ENCODE measurements around the gene NOL12. TPM values are rescaled to one million over a fixed set of nuclear protein-coding genes. Genes with fewer than 3 reads are reported as not detected.

Gene NOL12
- total RNA-seq, result 67.8 and 70.0 TPM in 2 replicates

GRCh38 chr22:37686002-37686982 lies at the start of gene NOL12:
Gene NOL12 (plus strand): TSS chr22:37686343. CDS start chr22:37686393, 50 bp downstream.
- intact Hi-C loops (cut with micrococcal nuclease), result loop anchor here (1.0 to 2.0 kb wide), 4 partner anchors 9 to 997 kb away; partner anchors contain the start of gene GGA1
- peaks cover 24% of the 10 kb centered on the region for H3K4me1 Mint-ChIP-seq (ENCODE audit: low read depth)
- peak within 1 kb of the TSS; percentile 97 for H3K27ac Mint-ChIP-seq
- peak within 1 kb of the TSS; percentile 96 for H3K4me3 Mint-ChIP-seq
- peak; percentile 74 for DNase-seq (ENCODE audit: low spot score)
- H3K27me3 Mint-ChIP-seq (ENCODE audit: insufficient read depth), result no peaks in the 10 kb centered on the region
- peaks cover 17% of the 10 kb centered on the region for H3K36me3 Mint-ChIP-seq (ENCODE audit: low read depth)
- H3K9me3 Mint-ChIP-seq, result no peaks in the 10 kb centered on the region

- Mint-ChIP-seq H3K4me3 (peak overlapping the region; percentile 15), H3K9me3 (no peaks in the 10 kb centered on the region), H3K27me3 (ENCODE audit: insufficient read depth) (no peaks in the 10 kb centered on the region), H3K36me3 (ENCODE audit: low read depth) (peaks cover under 1% of the 10 kb centered on the region), H3K4me1 (ENCODE audit: low read depth) (peaks cover 65% of the 10 kb centered on the region), H3K27ac (peak overlapping the region; percentile 86)
- intact Hi-C loops (cut with micrococcal nuclease), result loop anchor here (1.0 kb wide), 1 partner anchor 10 kb away; no protein-coding TSS in a partner anchor
- no peak for DNase-seq (ENCODE audit: low spot score)
Observed at GRCh38 chr22:37636949-37637273, 49.2 kb upstream of the NOL12 start.

- H3K36me3 Mint-ChIP-seq (ENCODE audit: low read depth), result peaks cover 8% of the 10 kb centered on the region
- peak overlapping the region; percentile 86 for H3K27ac Mint-ChIP-seq
- H3K4me1 Mint-ChIP-seq (ENCODE audit: low read depth), result peaks cover 68% of the 10 kb centered on the region
- intact Hi-C loops (cut with micrococcal nuclease), result loop anchor here (1.0 to 2.0 kb wide), 4 partner anchors 16 to 39 kb away; partner anchors contain the start of genes GGA1 and PDXP
- peak overlapping the region; percentile 97 for H3K4me3 Mint-ChIP-seq
- peak; percentile 42 for DNase-seq (ENCODE audit: low spot score)
- H3K9me3 Mint-ChIP-seq, result no peaks in the 10 kb centered on the region
- no peaks in the 10 kb centered on the region for H3K27me3 Mint-ChIP-seq (ENCODE audit: insufficient read depth)
Observed at GRCh38 chr22:37638391-37639069, 47.6 kb upstream of the NOL12 start.

- intact Hi-C loops (cut with micrococcal nuclease), result loop anchor here (1.0 to 2.0 kb wide), 4 partner anchors 16 to 38 kb away; partner anchors contain the start of genes GGA1 and PDXP
- peaks cover 12% of the 10 kb centered on the region for H3K36me3 Mint-ChIP-seq (ENCODE audit: low read depth)
- no peaks in the 10 kb centered on the region for H3K27me3 Mint-ChIP-seq (ENCODE audit: insufficient read depth)
- H3K4me3 Mint-ChIP-seq, result peak within 1 kb of the TSS; percentile 97
- H3K27ac Mint-ChIP-seq, result peak within 1 kb of the TSS; percentile 100
- no peaks in the 10 kb centered on the region for H3K9me3 Mint-ChIP-seq
- DNase-seq (ENCODE audit: low spot score), result peak; percentile 64
- H3K4me1 Mint-ChIP-seq (ENCODE audit: low read depth), result peaks cover 64% of the 10 kb centered on the region
Observed at GRCh38 chr22:37639070-37639760, 46.9 kb upstream of the NOL12 start, which contains the start of gene SH3BP1. Gene SH3BP1 (plus strand): TSS chr22:37639669. CDS start chr22:37639788, 119 bp downstream.

GRCh38 chr22:37639771-37640590 lies 46.2 kb upstream of the NOL12 start:
- intact Hi-C loops (cut with micrococcal nuclease), result loop anchor here (1.0 to 2.0 kb wide), 4 partner anchors 17 to 37 kb away; partner anchors contain the start of genes GGA1 and PDXP
- H3K4me3 Mint-ChIP-seq, result peak overlapping the region; percentile 97
- H3K9me3 Mint-ChIP-seq, result no peaks in the 10 kb centered on the region
- peaks cover 56% of the 10 kb centered on the region for H3K4me1 Mint-ChIP-seq (ENCODE audit: low read depth)
- H3K27me3 Mint-ChIP-seq (ENCODE audit: insufficient read depth), result no peaks in the 10 kb centered on the region
- peaks cover 18% of the 10 kb centered on the region for H3K36me3 Mint-ChIP-seq (ENCODE audit: low read depth)
- DNase-seq (ENCODE audit: low spot score), result no peak
- H3K27ac Mint-ChIP-seq, result peak overlapping the region; percentile 100

- Mint-ChIP-seq H3K4me3 (peak overlapping the region; percentile 97), H3K27ac (peak overlapping the region; percentile 100), H3K4me1 (ENCODE audit: low read depth) (peaks cover 50% of the 10 kb centered on the region), H3K27me3 (ENCODE audit: insufficient read depth) (no peaks in the 10 kb centered on the region), H3K36me3 (ENCODE audit: low read depth) (peaks cover 21% of the 10 kb centered on the region), H3K9me3 (no peaks in the 10 kb centered on the region)
- no peak for DNase-seq (ENCODE audit: low spot score)
- intact Hi-C loops (cut with micrococcal nuclease), result no loop called here
Observed at GRCh38 chr22:37640591-37641560, 45.3 kb upstream of the NOL12 start.

GRCh38 chr22:37641561-37641949 lies 44.6 kb upstream of the NOL12 start:
- Mint-ChIP-seq H3K9me3 (no peaks in the 10 kb centered on the region), H3K27ac (no peak overlapping the region), H3K36me3 (ENCODE audit: low read depth) (peaks cover 25% of the 10 kb centered on the region), H3K4me3 (peak overlapping the region; percentile 58), H3K4me1 (ENCODE audit: low read depth) (peaks cover 43% of the 10 kb centered on the region), H3K27me3 (ENCODE audit: insufficient read depth) (no peaks in the 10 kb centered on the region)
- intact Hi-C loops (cut with micrococcal nuclease), result no loop called here
- DNase-seq (ENCODE audit: low spot score), result no peak

GRCh38 chr22:37643225-37643847 lies 42.8 kb upstream of the NOL12 start:
- peaks cover 31% of the 10 kb centered on the region for H3K36me3 Mint-ChIP-seq (ENCODE audit: low read depth)
- no peaks in the 10 kb centered on the region for H3K9me3 Mint-ChIP-seq
- no peaks in the 10 kb centered on the region for H3K27me3 Mint-ChIP-seq (ENCODE audit: insufficient read depth)
- H3K4me1 Mint-ChIP-seq (ENCODE audit: low read depth), result peaks cover 26% of the 10 kb centered on the region
- H3K4me3 Mint-ChIP-seq, result peak overlapping the region; percentile 59
- intact Hi-C loops (cut with micrococcal nuclease), result loop anchor here (1.0 kb wide), 4 partner anchors 15 to 38 kb away; partner anchors contain the start of gene PDXP
- peak; percentile 74 for DNase-seq (ENCODE audit: low spot score)
- peak overlapping the region; percentile 52 for H3K27ac Mint-ChIP-seq

GRCh38 chr22:37647317-37647716 lies 38.8 kb upstream of the NOL12 start:
- no peak overlapping the region for H3K27ac Mint-ChIP-seq

GRCh38 chr22:37647928-37648327 lies 38.2 kb upstream of the NOL12 start:
- Mint-ChIP-seq H3K27me3 (ENCODE audit: insufficient read depth) (no peaks in the 10 kb centered on the region), H3K4me1 (ENCODE audit: low read depth) (peaks cover 9% of the 10 kb centered on the region), H3K27ac (no peak overlapping the region), H3K36me3 (ENCODE audit: low read depth) (peaks cover 53% of the 10 kb centered on the region), H3K4me3 (no peak overlapping the region), H3K9me3 (no peaks in the 10 kb centered on the region)
- intact Hi-C loops (cut with micrococcal nuclease), result no loop called here
- DNase-seq (ENCODE audit: low spot score), result no peak

More at GRCh38 chr22:37647317-37647716, 38.8 kb upstream of the NOL12 start:
- no peaks in the 10 kb centered on the region for H3K9me3 Mint-ChIP-seq
- H3K27me3 Mint-ChIP-seq (ENCODE audit: insufficient read depth), result no peaks in the 10 kb centered on the region
- intact Hi-C loops (cut with micrococcal nuclease), result no loop called here
- peaks cover 54% of the 10 kb centered on the region for H3K36me3 Mint-ChIP-seq (ENCODE audit: low read depth)
- no peak for DNase-seq (ENCODE audit: low spot score)
- H3K4me3 Mint-ChIP-seq, result no peak overlapping the region
- peaks cover 14% of the 10 kb centered on the region for H3K4me1 Mint-ChIP-seq (ENCODE audit: low read depth)
